K562 (cell line): ENCODE results near the gene TRAF5. TPM values are rescaled to one million over a fixed set of nuclear protein-coding genes. Genes with fewer than 3 reads are reported as not detected.

Source experiments
- ATF1 ChIP-seq, 2 experiments: fragments of 450-650 bp in 1 of 2; IDR thresholded peaks; 2 replicates each; pipeline ENCODE4 v1.6.1; 2016; ENCODE audit warnings: missing compliant biosample characterization in 1 of 2, missing genetic modification characterization in 1 of 2
- CREM ChIP-seq: IDR thresholded peaks from 2 replicates; pipeline ENCODE4 v1.6.1; 2014; ENCODE audit warnings: antibody characterized with exemption, low read depth
- DMBX1 ChIP-seq: fragments of 250-450 bp; sonication (Bioruptor Pico); IDR thresholded peaks from 2 replicates; pipeline ENCODE4 v1.8.0; 2022; ENCODE audit warnings: inconsistent platforms, mild to moderate bottlenecking, moderate library complexity, borderline replicate concordance
- HEY1 ChIP-seq: fragments of 250-450 bp; sonication (Bioruptor Pico); IDR thresholded peaks from 2 replicates; pipeline ENCODE4 v1.5.0; 2020; ENCODE audit warnings: mild to moderate bottlenecking, moderate library complexity, borderline replicate concordance
- MCM5 ChIP-seq: fragments of 450-650 bp; IDR thresholded peaks from 2 replicates; pipeline ENCODE4 v1.6.1; 2016; ENCODE audit warnings: low read depth
- NR2C2 ChIP-seq, 2 experiments: fragments of 200-800 bp in 1 of 2; sonication (Bioruptor generic) in 1 of 2; sonication (generic) in 1 of 2; formaldehyde crosslinking in 1 of 2; IDR thresholded peaks; 2 replicates each; pipeline versions ENCODE4 v1.6.1 to v1.8.0; 2016 to 2022; ENCODE audit warnings: mild to moderate bottlenecking in 1 of 2, missing compliant biosample characterization in 1 of 2, missing genetic modification characterization in 1 of 2, missing genetic modification reagents in 1 of 2
- PHF21A ChIP-seq: fragments of 450-650 bp; IDR thresholded peaks from 2 replicates; pipeline ENCODE4 v1.6.1; 2017; ENCODE audit warnings: low read depth, borderline replicate concordance
- POLR2A ChIP-seq: fragments of 450-650 bp; conservative IDR thresholded peaks from 2 replicates; pipeline ENCODE4 v1.6.1; 2016
- POLR2H ChIP-seq: IDR thresholded peaks from 2 replicates; pipeline ENCODE4 v1.6.1; 2016; ENCODE audit warnings: missing genetic modification characterization, low read depth, mild to moderate bottlenecking, control low read depth, missing compliant biosample characterization, moderate library complexity
- TGIF2 ChIP-seq: sonication (generic); formaldehyde crosslinking; IDR thresholded peaks from 2 replicates; pipeline ENCODE4 v1.8.1; 2022; ENCODE audit warnings: mild to moderate bottlenecking, missing genetic modification reagents, moderate library complexity
- TRIM28 ChIP-seq: fragments of 450-650 bp; IDR thresholded peaks from 2 replicates; pipeline ENCODE4 v1.6.1; 2017
- ZBTB8A ChIP-seq: fragments of 450-650 bp; IDR thresholded peaks from 2 replicates; pipeline ENCODE4 v1.6.1; 2018; ENCODE audit warnings: mild to moderate bottlenecking, moderate library complexity; ENCODE audit not compliant: partially characterized antibody
- ZNF197 ChIP-seq: fragments of 200-800 bp; sonication (Bioruptor generic); IDR thresholded peaks from 2 replicates; pipeline ENCODE4 v1.6.1; 2016; ENCODE audit warnings: low read depth, missing genetic modification characterization, missing compliant biosample characterization
- ZNF696 ChIP-seq: fragments of 250-450 bp; sonication (Bioruptor Pico); conservative IDR thresholded peaks from 2 replicates; pipeline ENCODE4 v1.4.0; 2020; ENCODE audit warnings: mild to moderate bottlenecking, moderate library complexity
- polyA plus RNA-seq, 8 experiments: library from polyadenylated mRNA; depleted of rRNA in 4 of 8; stranded (reverse) in 5 of 8; unstranded in 3 of 8; fragments of >200 nt; fragmentation: Nextera tagmentation in 2 of 8; fragmentation: Illumina TruSeq in 1 of 8; extraction: Ambion mirVana in 2 of 8; extraction: Trizol in 1 of 8; gene quantifications; 2 replicates each; pipeline versions ENCODE4 v1.2.1 to v1.2.3, GENCODE V29; 2011 to 2014; ENCODE audit warnings: inconsistent platforms in 1 of 8, missing spikeins in 1 of 8
- total RNA-seq, 7 experiments: library from RNA; depleted of rRNA in 6 of 7; stranded (reverse); fragments of >200 nt in 6 of 7; fragmentation: Illumina TruSeq in 2 of 7; extraction: Trizol in 2 of 7; gene quantifications; 2 replicates each; pipeline versions ENCODE4 v1.2.1 to v1.2.3, GENCODE V29; 2011 to 2021; ENCODE audit warnings: low replicate concordance in 1 of 7
- TF ChIP-seq, protein P1 (sequence below), 2 experiments: fragments of 450-650 bp; IDR thresholded peaks; 2 replicates each; pipeline ENCODE4 v1.6.1; 2016; ENCODE audit warnings: mild to moderate bottlenecking in 2 of 2, borderline replicate concordance in 1 of 2, low read depth in 1 of 2, moderate library complexity in 1 of 2
- TF ChIP-seq, protein P2 (sequence below): fragments of 200-800 bp; sonication (Bioruptor generic); IDR thresholded peaks from 2 replicates; pipeline ENCODE4 v1.6.1; 2017; ENCODE audit warnings: missing genetic modification characterization, missing compliant biosample characterization
- TF ChIP-seq, protein P3 (sequence below): sonication (generic); formaldehyde crosslinking; IDR thresholded peaks from 2 replicates; pipeline ENCODE4 v1.8.0; 2022; ENCODE audit warnings: missing genetic modification reagents, mild to moderate bottlenecking, moderate library complexity, borderline replicate concordance

TRAF5 gene
- total and polyA plus RNA-seq, 9 of the 15 experiments (the other 6 are each of a cell fraction or from before 2014, with no cell fraction given), result 2.0 to 9.3 (median 5.3) TPM

- TF ChIP-seq, protein P1, sequence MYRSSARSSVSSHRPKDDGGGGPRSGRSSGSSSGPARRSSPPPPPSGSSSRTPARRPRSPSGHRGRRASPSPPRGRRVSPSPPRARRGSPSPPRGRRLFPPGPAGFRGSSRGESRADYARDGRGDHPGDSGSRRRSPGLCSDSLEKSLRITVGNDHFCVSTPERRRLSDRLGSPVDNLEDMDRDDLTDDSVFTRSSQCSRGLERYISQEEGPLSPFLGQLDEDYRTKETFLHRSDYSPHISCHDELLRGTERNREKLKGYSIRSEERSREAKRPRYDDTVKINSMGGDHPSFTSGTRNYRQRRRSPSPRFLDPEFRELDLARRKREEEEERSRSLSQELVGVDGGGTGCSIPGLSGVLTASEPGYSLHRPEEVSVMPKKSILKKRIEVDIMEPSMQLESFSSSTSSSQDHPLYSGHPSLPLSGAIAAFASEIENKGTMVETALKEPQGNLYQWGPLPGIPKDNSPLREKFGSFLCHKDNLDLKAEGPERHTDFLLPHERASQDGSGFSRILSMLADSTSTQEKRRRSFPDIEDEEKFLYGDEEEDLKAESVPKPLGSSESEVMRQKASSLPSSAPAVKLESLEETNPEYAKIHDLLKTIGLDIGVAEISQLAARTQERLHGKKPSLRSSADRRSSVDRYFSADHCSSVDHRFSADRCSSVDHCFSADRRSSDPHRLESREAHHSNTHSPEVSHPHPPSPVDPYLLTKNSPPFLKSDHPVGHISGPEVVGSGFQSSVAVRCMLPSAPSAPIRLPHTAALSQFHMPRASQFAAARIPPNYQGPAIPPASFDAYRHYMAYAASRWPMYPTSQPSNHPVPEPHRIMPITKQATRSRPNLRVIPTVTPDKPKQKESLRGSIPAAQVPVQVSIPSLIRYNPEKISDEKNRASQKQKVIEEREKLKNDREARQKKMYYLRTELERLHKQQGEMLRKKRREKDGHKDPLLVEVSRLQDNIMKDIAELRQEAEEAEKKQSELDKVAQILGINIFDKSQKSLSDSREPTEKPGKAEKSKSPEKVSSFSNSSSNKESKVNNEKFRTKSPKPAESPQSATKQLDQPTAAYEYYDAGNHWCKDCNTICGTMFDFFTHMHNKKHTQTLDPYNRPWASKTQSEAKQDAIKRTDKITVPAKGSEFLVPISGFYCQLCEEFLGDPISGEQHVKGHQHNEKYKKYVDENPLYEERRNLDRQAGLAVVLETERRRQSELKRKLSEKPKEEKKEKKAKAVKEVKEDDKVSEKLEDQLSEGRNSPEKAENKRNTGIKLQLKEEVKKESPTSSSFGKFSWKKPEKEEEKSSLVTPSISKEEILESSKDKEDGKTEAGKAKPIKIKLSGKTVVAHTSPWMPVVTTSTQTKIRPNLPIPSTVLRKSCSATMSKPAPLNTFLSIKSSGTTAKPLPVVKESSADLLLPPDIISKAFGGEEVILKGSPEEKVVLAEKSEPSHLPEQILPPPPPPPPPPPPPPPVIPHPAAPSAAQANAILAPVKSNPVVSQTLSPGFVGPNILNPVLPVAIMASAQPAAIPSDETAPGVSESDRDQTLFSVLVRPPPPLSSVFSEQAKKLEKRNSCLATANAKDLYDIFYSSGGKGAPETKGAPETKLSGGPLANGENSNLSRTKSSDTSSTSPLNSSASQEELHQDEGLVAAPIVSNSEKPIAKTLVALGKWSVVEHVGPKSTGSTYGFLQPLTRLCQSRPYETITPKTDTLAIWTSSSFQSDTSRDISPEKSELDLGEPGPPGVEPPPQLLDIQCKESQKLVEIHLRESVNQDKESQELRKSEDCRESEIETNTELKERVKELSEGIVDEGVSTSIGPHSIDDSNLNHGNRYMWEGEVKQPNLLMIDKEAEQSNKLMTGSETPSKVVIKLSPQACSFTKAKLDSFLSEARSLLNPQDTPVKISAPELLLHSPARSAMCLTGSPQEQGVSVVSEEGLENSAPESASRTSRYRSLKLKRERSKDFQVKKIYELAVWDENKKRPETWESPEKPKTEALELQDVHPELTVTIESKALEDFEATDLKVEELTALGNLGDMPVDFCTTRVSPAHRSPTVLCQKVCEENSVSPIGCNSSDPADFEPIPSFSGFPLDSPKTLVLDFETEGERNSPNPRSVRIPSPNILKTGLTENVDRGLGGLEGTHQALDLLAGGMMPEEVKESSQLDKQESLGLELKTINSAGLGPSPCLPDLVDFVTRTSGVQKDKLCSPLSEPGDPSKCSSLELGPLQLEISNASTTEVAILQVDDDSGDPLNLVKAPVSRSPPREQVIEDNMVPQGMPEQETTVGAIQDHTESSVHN (IDR thresholded peaks at IDR 0.05; ENCODE audit: borderline replicate concordance in 1 of 2, low read depth in 1 of 2), result no peak
- TF ChIP-seq CREM (peak; percentile 94), ZBTB8A (no peak), TGIF2 (no peak), ATF1 (CRISPR knock-in tag; IDR thresholded peaks at IDR 0.05) (no peak; the same call in 1 of the 2 replicates), ATF1 (tag; IDR thresholded peaks at IDR 0.05) (peak; percentile 95), POLR2H (tag) (peak; percentile 95), ZNF197 (CRISPR knock-in tag) (0 out of 2 replicates have a peak, but pooled peaks have one; percentile 48), PHF21A (0 out of 2 replicates have a peak, but pooled peaks have one; percentile 3), ZNF696 (CRISPR knock-in tag) (no peak), NR2C2 (CRISPR knock-in tag; IDR thresholded peaks at IDR 0.05) (no peak), NR2C2 (tag; IDR thresholded peaks at IDR 0.05) (peak; percentile 77), DMBX1 (CRISPR knock-in tag) (peak; percentile 62), HEY1 (CRISPR knock-in tag) (no peak), MCM5 (no peak), TRIM28 (0 out of 2 replicates have a peak, but pooled peaks have one; percentile 28), POLR2A (peak; percentile 99)
- TF ChIP-seq, protein P2, sequence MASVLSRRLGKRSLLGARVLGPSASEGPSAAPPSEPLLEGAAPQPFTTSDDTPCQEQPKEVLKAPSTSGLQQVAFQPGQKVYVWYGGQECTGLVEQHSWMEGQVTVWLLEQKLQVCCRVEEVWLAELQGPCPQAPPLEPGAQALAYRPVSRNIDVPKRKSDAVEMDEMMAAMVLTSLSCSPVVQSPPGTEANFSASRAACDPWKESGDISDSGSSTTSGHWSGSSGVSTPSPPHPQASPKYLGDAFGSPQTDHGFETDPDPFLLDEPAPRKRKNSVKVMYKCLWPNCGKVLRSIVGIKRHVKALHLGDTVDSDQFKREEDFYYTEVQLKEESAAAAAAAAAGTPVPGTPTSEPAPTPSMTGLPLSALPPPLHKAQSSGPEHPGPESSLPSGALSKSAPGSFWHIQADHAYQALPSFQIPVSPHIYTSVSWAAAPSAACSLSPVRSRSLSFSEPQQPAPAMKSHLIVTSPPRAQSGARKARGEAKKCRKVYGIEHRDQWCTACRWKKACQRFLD (CRISPR knock-in tag), result peak; percentile 79
- TF ChIP-seq, protein P3, sequence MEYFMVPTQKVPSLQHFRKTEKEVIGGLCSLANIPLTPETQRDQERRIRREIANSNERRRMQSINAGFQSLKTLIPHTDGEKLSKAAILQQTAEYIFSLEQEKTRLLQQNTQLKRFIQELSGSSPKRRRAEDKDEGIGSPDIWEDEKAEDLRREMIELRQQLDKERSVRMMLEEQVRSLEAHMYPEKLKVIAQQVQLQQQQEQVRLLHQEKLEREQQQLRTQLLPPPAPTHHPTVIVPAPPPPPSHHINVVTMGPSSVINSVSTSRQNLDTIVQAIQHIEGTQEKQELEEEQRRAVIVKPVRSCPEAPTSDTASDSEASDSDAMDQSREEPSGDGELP (CRISPR knock-in tag), result peak; percentile 65; the same call in 1 of the 2 replicates
Measured at GRCh38 chr1:211382714-211383480, 56.3 kb downstream of the TRAF5 start (continued).
